ENCODE data around the gene DTWD1. TPM values are rescaled to one million over a fixed set of nuclear protein-coding genes. Genes with fewer than 3 reads are reported as not detected.
"Not testable (repeated sequence)": the region's sequence is repeated elsewhere in the genome, so short reads cannot be mapped to it uniquely, and the experiment has no call there.

Gene DTWD1
- total and polyA plus RNA-seq, 2 of the 13 experiments (the other 11 are each of a cell fraction or from before 2014, with no cell fraction given) = 12.7 to 18.3 TPM

- no peaks in the 10 kb centered on the region for H4K20me1 ChIP-seq (ENCODE audit: insufficient read depth, low read length)
- TF ChIP-seq ZNF543 (CRISPR knock-in tag; IDR thresholded peaks at IDR 0.05) (no peak), ZNF841 (CRISPR knock-in tag; IDR thresholded peaks at IDR 0.05; ENCODE audit: borderline replicate concordance) (no peak), ERF (CRISPR knock-in tag; IDR thresholded peaks at IDR 0.05) (no peak), ZSCAN29 (CRISPR knock-in tag; conservative IDR thresholded peaks at IDR 0.05) (no peak), ZBTB21 (CRISPR knock-in tag; IDR thresholded peaks at IDR 0.05) (no peak), ZNF720 (CRISPR knock-in tag; IDR thresholded peaks at IDR 0.05) (no peak), BHLHE40 (IDR thresholded peaks at IDR 0.05; ENCODE audit: low read length) (no peak), ZSCAN21 (CRISPR knock-in tag; IDR thresholded peaks at IDR 0.05; ENCODE audit: borderline replicate concordance) (no peak), SP4 (CRISPR knock-in tag; IDR thresholded peaks at IDR 0.05) (no peak), HNRNPUL1 (IDR thresholded peaks at IDR 0.05; ENCODE audit: low read depth, low read length) (no peak), ZNF704 (CRISPR knock-in tag; IDR thresholded peaks at IDR 0.05; ENCODE audit: borderline replicate concordance) (no peak), ZNF724P (CRISPR knock-in tag; IDR thresholded peaks at IDR 0.05; ENCODE audit: borderline replicate concordance) (no peak)
- CTCF ChIA-PET (ENCODE audit: low intra/inter-chr PET ratio, low total read pairs) = no interaction called here
- DNase-seq (ENCODE audit: low spot score) = no peak
- no peak for FAIRE-seq
- H3K27me3 ChIP-seq (ENCODE audit: control insufficient read depth in 1 of 2, insufficient read depth in 2 of 2, low read length in 2 of 2) = no peaks in the 10 kb centered on the region; a peak in 1 of 5 replicates
- 0% methylated on average over 1 of the region's 1 CpG for WGBS (ENCODE audit: low lambda C conversion rate)
- no peaks in the 10 kb centered on the region for H3K9me3 ChIP-seq (ENCODE audit: low read length)
- no peak for ATAC-seq
- no TSS peak for BruUV-seq (replicated peaks)
- H3K36me3 ChIP-seq (replicated peaks in 1 of 2; ENCODE audit: control insufficient read depth in 1 of 2, insufficient read depth in 2 of 2, low read length in 2 of 2) = no peaks in the 10 kb centered on the region
- H3K9ac ChIP-seq (ENCODE audit: insufficient read depth, low read depth, low read length) = no peak overlapping the region
- H3K4me3 ChIP-seq (replicated peaks in 1 of 3; ENCODE audit: insufficient read depth in 1 of 3, low read depth in 2 of 3, low read length in 3 of 3) = no peak overlapping the region
- in situ Hi-C loops (cut with HindIII; ENCODE audit: extremely low pct_ligation_motif_present, low pct_unique_long_range_greater_than_20kb) (no loop called here), intact Hi-C loops (cut with micrococcal nuclease; ENCODE audit: unreplicated experiment) (no loop called here)
- H3K27ac ChIP-seq (ENCODE audit: extremely low read length, insufficient read depth, low read length) = no peak overlapping the region
- no peak overlapping the region for H2AFZ ChIP-seq (ENCODE audit: low read length)
- H3K4me2 ChIP-seq (ENCODE audit: low read depth, low read length) = no peak overlapping the region
- H3K79me2 ChIP-seq (ENCODE audit: insufficient read depth, low read length) = no peaks in the 10 kb centered on the region
- POLR2A ChIA-PET = no interaction called here
- H3K4me1 ChIP-seq (ENCODE audit: insufficient read depth, low read length) = no peaks in the 10 kb centered on the region
These were observed 43.9 kb downstream of the DTWD1 start for GRCh38 chr15:49664716-49665115.

GRCh38 chr15:49666486-49666885 is 45.6 kb downstream of the DTWD1 start:
- ATAC-seq; in situ Hi-C loops (cut with HindIII; ENCODE audit: extremely low pct_ligation_motif_present, low pct_unique_long_range_greater_than_20kb); H2AFZ ChIP-seq (ENCODE audit: low read length); H3K9ac ChIP-seq (ENCODE audit: insufficient read depth, low read depth, low read length); FAIRE-seq; H3K4me2 ChIP-seq (ENCODE audit: low read depth, low read length); H4K20me1 ChIP-seq (ENCODE audit: insufficient read depth, low read length); BruUV-seq (replicated peaks); H3K36me3 ChIP-seq (replicated peaks in 1 of 2; ENCODE audit: control insufficient read depth in 1 of 2, insufficient read depth in 2 of 2, low read length in 2 of 2); H3K9me3 ChIP-seq (ENCODE audit: low read length); DNase-seq (ENCODE audit: low spot score); H3K4me1 ChIP-seq (ENCODE audit: insufficient read depth, low read length); CTCF ChIA-PET (ENCODE audit: low intra/inter-chr PET ratio, low total read pairs); H3K27ac ChIP-seq (ENCODE audit: extremely low read length, insufficient read depth, low read length); H3K27me3 ChIP-seq (ENCODE audit: control insufficient read depth in 1 of 2, insufficient read depth in 2 of 2, low read length in 2 of 2); H3K4me3 ChIP-seq (replicated peaks in 1 of 3; ENCODE audit: insufficient read depth in 1 of 3, low read depth in 2 of 3, low read length in 3 of 3); H3K79me2 ChIP-seq (ENCODE audit: insufficient read depth, low read length); POLR2A ChIA-PET; intact Hi-C loops (cut with micrococcal nuclease; ENCODE audit: unreplicated experiment): not testable (repeated sequence)
- 4% methylated on average over 3 of the region's 3 CpGs for WGBS (ENCODE audit: low lambda C conversion rate)

Data from HepG2 (cell line).